ENCODE measurements around the gene BEAN1.

DNA sequence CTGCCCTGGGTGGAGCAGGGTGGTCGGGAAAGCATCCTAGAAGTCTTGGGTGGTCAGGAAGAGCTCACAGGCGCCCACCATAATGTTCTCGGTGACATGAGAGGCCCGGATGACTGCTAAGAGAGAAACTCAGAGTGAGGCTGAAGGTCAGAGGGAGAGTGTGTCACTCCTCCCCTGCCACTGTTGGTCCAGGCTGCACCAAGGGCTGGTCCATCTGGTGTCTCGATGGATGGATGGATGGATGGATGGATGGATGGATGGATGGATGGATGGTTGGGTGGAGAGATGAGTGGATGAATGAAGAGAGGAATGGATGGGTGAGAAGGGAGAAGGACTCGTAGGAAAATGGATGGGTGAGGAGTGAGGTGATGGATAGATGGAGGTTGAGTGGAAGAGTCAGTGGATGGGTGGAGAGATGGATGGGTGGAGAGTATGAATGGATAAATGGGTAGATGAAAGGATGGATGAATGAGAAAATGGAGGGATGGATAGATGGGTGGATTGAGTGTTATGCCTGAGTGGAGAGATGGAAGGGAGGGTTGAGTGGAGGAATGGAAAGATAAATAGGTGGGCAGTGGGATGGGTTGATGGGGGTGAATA is 43.0 kb downstream of the BEAN1 start:
- TF ChIP-seq GATA2 (IDR thresholded peaks at IDR 0.05; ENCODE audit: low read depth, low read length) = no peak
- no peak for TF ChIP-seq GATA3 (IDR thresholded peaks at IDR 0.05; ENCODE audit: low read depth, low read length)

Data from SH-SY5Y (cell line).